Myocyte (in vitro differentiated cells): ENCODE data around the gene TACC2. TPM values are rescaled to one million over a fixed set of nuclear protein-coding genes. Genes with fewer than 3 reads are reported as not detected.

Experiments
- DNase-seq: peaks from one replicate; pipeline ENCODE4 v3.0.0-alpha.2; 2012; ENCODE audit warnings: low read depth
- total RNA-seq: library from RNA; depleted of rRNA; stranded (reverse); fragments of >200 nt; gene quantifications from 2 replicates; pipeline ENCODE4 v1.2.3, GENCODE V29; 2014

TACC2 gene
- total RNA-seq, 1 donor from 2014 or later = 34.1 TPM

GRCh38 chr10:122116331-122116730 lies 127.4 kb downstream of the TACC2 start:
- DNase-seq = peak; percentile 41

GRCh38 chr10:122117475-122117874 lies 128.5 kb downstream of the TACC2 start:
- DNase-seq = peak; percentile 84

- DNase-seq = no peak
Observed at GRCh38 chr10:122120008-122120744, 131.2 kb downstream of the TACC2 start.

- DNase-seq = no peak
Observed at GRCh38 chr10:122121059-122121458, 132.1 kb downstream of the TACC2 start.

GRCh38 chr10:122122493-122122892 lies 133.5 kb downstream of the TACC2 start:
- DNase-seq = no peak

GRCh38 chr10:122123186-122123585 lies 134.2 kb downstream of the TACC2 start:
- DNase-seq = no peak

GRCh38 chr10:122124342-122124741 lies 135.4 kb downstream of the TACC2 start:
- no peak for DNase-seq

GRCh38 chr10:122124808-122125207 lies 135.8 kb downstream of the TACC2 start:
- DNase-seq = no peak

- peak; percentile 98 for DNase-seq
Observed at GRCh38 chr10:122126763-122127659, 138.0 kb downstream of the TACC2 start.

GRCh38 chr10:122127943-122128342 lies 139.0 kb downstream of the TACC2 start:
- peak; percentile 89 for DNase-seq

- peak; percentile 84 for DNase-seq
Observed at GRCh38 chr10:122128357-122128756, 139.4 kb downstream of the TACC2 start.

- DNase-seq = no peak
Observed at GRCh38 chr10:122130474-122131110, 141.6 kb downstream of the TACC2 start.

- no peak for DNase-seq
Observed at GRCh38 chr10:122132331-122132755, 143.4 kb downstream of the TACC2 start.

- DNase-seq = no peak
Observed at GRCh38 chr10:122132882-122133565, 144.1 kb downstream of the TACC2 start.

GRCh38 chr10:122135251-122136025 lies 146.5 kb downstream of the TACC2 start:
- DNase-seq = no peak

- no peak for DNase-seq
Observed at GRCh38 chr10:122138831-122139625, 150.1 kb downstream of the TACC2 start.

- DNase-seq = peak; percentile 64
Observed at GRCh38 chr10:122139627-122140170, 150.7 kb downstream of the TACC2 start.

- peak; percentile 72 for DNase-seq
Observed at GRCh38 chr10:122140461-122140902, 151.5 kb downstream of the TACC2 start.
